ENCODE results near the gene TMEM87B. TPM values are rescaled to one million over a fixed set of nuclear protein-coding genes. Genes with fewer than 3 reads are reported as not detected.
A peak's percentile ranks its signal among the peaks of the same experiment; 100 is the strongest.

TMEM87B gene
- total and polyA plus RNA-seq, 10 donors = 10.4 to 39.9 (median 32.9) TPM

- DNase-seq = no peak
- Histone ChIP-seq H3K4me3 (no peak overlapping the region), H3K9me3 (no peaks in the 10 kb centered on the region), H3K27ac (peak overlapping the region in 3 of 8 donors; percentile 14 to 44 (median 23)), H3K4me1 (peaks cover 0 to 18% (median 2%) of the 10 kb centered on the region in 6 donors), H3K27me3 (replicated peaks in 1 of 7) (no peaks in the 10 kb centered on the region), H3K36me3 (peaks cover 0 to 66% (median 0%) of the 10 kb centered on the region in 6 donors)
- WGBS, 5 donors = 58 to 86% (median 75%) methylated on average over 8 of the region's 8 CpGs
- intact Hi-C loops (cut with DNase I; ENCODE audit: low total_unique reads) = no loop called here
- TF ChIP-seq POLR2A (IDR thresholded peaks at IDR 0.05) = no peak
- TF ChIP-seq POLR2AphosphoS5 (IDR thresholded peaks at IDR 0.05) = peak in 1 of 3 donors; percentile 34
Observed at GRCh38 chr2:112021781-112022231, 33.3 kb upstream of the TMEM87B start.

- H3K27me3 ChIP-seq (replicated peaks in 1 of 7) = no peaks in the 10 kb centered on the region
- intact Hi-C loops (cut with DNase I; ENCODE audit: low total_unique reads) = no loop called here
- H3K27ac ChIP-seq = peak overlapping the region in 5 of 8 donors; percentile 43 to 72 (median 62)
- H3K36me3 ChIP-seq = peaks cover 0 to 67% (median 0%) of the 10 kb centered on the region in 6 donors
- TF ChIP-seq CTCF (IDR thresholded peaks at IDR 0.05 in 8 of 11, conservative IDR thresholded peaks at IDR 0.05 in 3 of 11) (no peak), POLR2AphosphoS5 (IDR thresholded peaks at IDR 0.05) (no peak), POLR2A (IDR thresholded peaks at IDR 0.05) (no peak)
- no peak for DNase-seq
- H3K4me1 ChIP-seq = peaks cover 0 to 20% (median 2%) of the 10 kb centered on the region in 6 donors
- WGBS, 5 donors = 90 to 94% (median 93%) methylated on average over 5 of the region's 5 CpGs
- no peaks in the 10 kb centered on the region for H3K9me3 ChIP-seq
- H3K4me3 ChIP-seq = no peak overlapping the region
Observed at GRCh38 chr2:112023707-112024106, 31.4 kb upstream of the TMEM87B start.

- no peak overlapping the region for H3K4me3 ChIP-seq
Observed at GRCh38 chr2:112024231-112024630, 30.8 kb upstream of the TMEM87B start.

GRCh38 chr2:112024896-112025491, 30.1 kb upstream of the TMEM87B start:
- Histone ChIP-seq H3K36me3 (peaks cover 0 to 59% (median 0%) of the 10 kb centered on the region in 6 donors), H3K4me1 (peaks cover 0 to 20% (median 2%) of the 10 kb centered on the region in 6 donors), H3K4me3 (no peak overlapping the region), H3K27me3 (replicated peaks in 1 of 7) (no peaks in the 10 kb centered on the region), H3K27ac (peak overlapping the region in 4 of 8 donors; percentile 33 to 72 (median 52)), H3K9me3 (no peaks in the 10 kb centered on the region)
- 85 to 93% (median 92%) methylated on average over 12 of the region's 12 CpGs for WGBS, 5 donors
- no peak for DNase-seq
- TF ChIP-seq POLR2AphosphoS5 (IDR thresholded peaks at IDR 0.05) = peak in 1 of 3 donors; percentile 20
- no peak for TF ChIP-seq POLR2A (IDR thresholded peaks at IDR 0.05)
- TF ChIP-seq CTCF (IDR thresholded peaks at IDR 0.05 in 8 of 11, conservative IDR thresholded peaks at IDR 0.05 in 3 of 11) = no peak
- intact Hi-C loops (cut with DNase I; ENCODE audit: low total_unique reads) = no loop called here

More at GRCh38 chr2:112024231-112024630, 30.8 kb upstream of the TMEM87B start:
- H3K4me1 ChIP-seq = peaks cover 0 to 20% (median 2%) of the 10 kb centered on the region in 6 donors
- peak; percentile 36 to 65 (median 43) for TF ChIP-seq POLR2AphosphoS5 (IDR thresholded peaks at IDR 0.05)
- TF ChIP-seq CTCF (IDR thresholded peaks at IDR 0.05 in 8 of 11, conservative IDR thresholded peaks at IDR 0.05 in 3 of 11) = no peak
- intact Hi-C loops (cut with DNase I; ENCODE audit: low total_unique reads) = no loop called here
- DNase-seq = no peak
- 55 to 71% (median 60%) methylated on average over 9 of the region's 9 CpGs for WGBS, 5 donors
- H3K9me3 ChIP-seq = no peaks in the 10 kb centered on the region
- no peaks in the 10 kb centered on the region for H3K27me3 ChIP-seq (replicated peaks in 1 of 7)
- H3K27ac ChIP-seq = peak overlapping the region in 4 of 8 donors; percentile 43 to 72 (median 64)
- peaks cover 0 to 67% (median 0%) of the 10 kb centered on the region in 6 donors for H3K36me3 ChIP-seq
